ENCODE measurements around the gene UTP15. TPM values are rescaled to one million over a fixed set of nuclear protein-coding genes. Genes with fewer than 3 reads are reported as not detected.

Gene UTP15
- total RNA-seq, 1 donor from 2014 or later, result 17.2 TPM

- H3K4me3 ChIP-seq (ENCODE audit: low read length in 3 of 3), result no peak overlapping the region
- peaks cover 2 to 11% (median 6%) of the 10 kb centered on the region in 3 donors for H3K4me1 ChIP-seq (ENCODE audit: control insufficient read depth in 3 of 3, insufficient read depth in 3 of 3, low read length in 3 of 3)
- no peaks in the 10 kb centered on the region for H3K36me3 ChIP-seq (ENCODE audit: control insufficient read depth in 3 of 3, insufficient read depth in 3 of 3, low read length in 3 of 3)
- H3K9me3 ChIP-seq (ENCODE audit: control insufficient read depth in 3 of 3, low read length in 3 of 3), result no peaks in the 10 kb centered on the region
- H3K27ac ChIP-seq (ENCODE audit: low read depth, low read length), result no peak overlapping the region
- no peaks in the 10 kb centered on the region for H3K27me3 ChIP-seq (ENCODE audit: control insufficient read depth in 3 of 3, insufficient read depth in 3 of 3, low read length in 3 of 3)
- no peak overlapping the region for H3K9ac ChIP-seq (ENCODE audit: low read depth in 1 of 3, low read length in 3 of 3)
Measured at GRCh38 chr5:73630765-73631164, 65.2 kb downstream of the UTP15 start.

- H3K36me3 ChIP-seq (ENCODE audit: control insufficient read depth in 3 of 3, insufficient read depth in 3 of 3, low read length in 3 of 3), result no peaks in the 10 kb centered on the region
- peaks cover 2 to 7% (median 2%) of the 10 kb centered on the region in 3 donors for H3K4me1 ChIP-seq (ENCODE audit: control insufficient read depth in 3 of 3, insufficient read depth in 3 of 3, low read length in 3 of 3)
- H3K9me3 ChIP-seq (ENCODE audit: control insufficient read depth in 3 of 3, low read length in 3 of 3), result no peaks in the 10 kb centered on the region
- no peaks in the 10 kb centered on the region for H3K27me3 ChIP-seq (ENCODE audit: control insufficient read depth in 3 of 3, insufficient read depth in 3 of 3, low read length in 3 of 3)
- no peak overlapping the region for H3K4me3 ChIP-seq (ENCODE audit: low read length in 3 of 3)
- no peak overlapping the region for H3K9ac ChIP-seq (ENCODE audit: low read depth in 1 of 3, low read length in 3 of 3)
- H3K27ac ChIP-seq (ENCODE audit: low read depth, low read length), result no peak overlapping the region
Measured at GRCh38 chr5:73631500-73631899, 66.0 kb downstream of the UTP15 start.

Other genes starting within 250 kb of the UTP15 start
- gene FOXD1, start 117.0 kb upstream of the UTP15 start, total RNA-seq, result 0.52 TPM
- 458 TPM for gene BTF3, start 67.3 kb upstream of the UTP15 start, total RNA-seq
- 35.0 TPM for gene ANKRA2, start 104 bp upstream of the UTP15 start, total RNA-seq
- 8.4 TPM for gene ARHGEF28, start 60.5 kb downstream of the UTP15 start, total RNA-seq